HG03135 (cell line): ENCODE measurements around the gene HIVEP3.

ENCODE experiments used
- ATAC-seq: cut with Tn5 transposase; IDR thresholded peaks from one replicate; pipeline ENCODE4 v1.9.1; 2021; ENCODE audit warnings: mild to moderate bottlenecking, moderate library complexity; ENCODE audit not compliant: unreplicated experiment

Gene HIVEP3

GRCh38 chr1:41481109-41481775 lies 437.5 kb downstream of the HIVEP3 start:
- no peak for ATAC-seq

- no peak for ATAC-seq
Measured at GRCh38 chr1:41480204-41481108, 438.3 kb downstream of the HIVEP3 start.

DNA sequence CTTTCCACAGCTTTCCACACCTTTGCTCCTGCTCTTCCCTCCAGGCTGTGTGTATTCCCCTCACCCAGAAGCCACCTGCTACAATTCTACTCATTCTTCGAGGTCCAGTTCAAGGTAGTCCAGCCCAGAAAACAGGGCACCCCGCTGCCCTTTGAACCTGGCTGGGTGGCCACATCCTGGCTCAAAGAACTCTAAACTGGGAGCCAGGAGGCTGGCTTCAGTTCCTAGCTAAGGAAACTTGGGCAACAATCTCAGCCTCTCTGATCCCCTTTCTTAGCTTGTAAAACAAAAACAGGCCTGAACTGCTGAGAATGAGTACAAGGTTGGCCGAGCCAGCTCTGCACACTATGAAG lies 438.9 kb downstream of the HIVEP3 start:
- ATAC-seq, result no peak

DNA sequence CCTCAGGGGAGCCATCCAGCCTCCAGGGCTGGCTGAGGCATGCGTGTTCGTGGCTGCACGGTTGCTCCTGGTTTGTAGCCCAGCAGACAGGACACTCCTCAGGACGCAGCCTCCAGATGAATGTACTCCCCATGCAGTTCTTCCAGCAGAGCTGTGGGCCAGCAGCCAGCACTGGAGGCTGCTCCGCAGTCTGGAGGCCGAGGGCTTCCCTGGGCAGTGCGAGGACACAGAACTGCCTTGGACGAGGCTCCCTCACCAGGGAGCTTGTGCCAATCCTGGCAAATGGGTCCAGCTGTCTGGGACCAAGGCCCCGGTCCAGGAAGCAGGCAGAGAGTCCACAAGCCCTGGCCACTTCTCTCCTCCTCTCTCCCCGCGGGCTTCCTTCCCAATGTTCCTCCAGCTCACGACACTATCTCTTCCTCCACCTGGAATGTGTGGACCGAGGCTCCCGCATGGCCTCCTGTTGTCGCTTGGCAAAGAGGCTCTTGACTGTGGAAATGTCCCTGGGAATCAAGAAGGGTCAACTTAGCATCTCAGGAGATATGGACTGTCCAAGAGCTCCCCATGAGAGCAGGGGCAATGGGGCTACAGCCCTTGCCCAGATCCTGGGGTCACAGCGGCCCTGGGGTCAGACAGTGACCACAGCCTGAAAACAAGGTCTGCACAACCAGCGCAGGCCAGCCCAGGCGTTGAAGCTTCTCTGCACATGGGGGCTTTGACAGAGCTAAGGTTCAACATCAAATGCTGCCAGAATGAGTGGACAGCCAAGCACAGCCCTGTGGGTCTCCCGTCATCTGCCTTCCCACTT lies 439.5 kb downstream of the HIVEP3 start:
- no peak for ATAC-seq

GRCh38 chr1:41478118-41478748 lies 440.5 kb downstream of the HIVEP3 start:
- ATAC-seq, result no peak

DNA sequence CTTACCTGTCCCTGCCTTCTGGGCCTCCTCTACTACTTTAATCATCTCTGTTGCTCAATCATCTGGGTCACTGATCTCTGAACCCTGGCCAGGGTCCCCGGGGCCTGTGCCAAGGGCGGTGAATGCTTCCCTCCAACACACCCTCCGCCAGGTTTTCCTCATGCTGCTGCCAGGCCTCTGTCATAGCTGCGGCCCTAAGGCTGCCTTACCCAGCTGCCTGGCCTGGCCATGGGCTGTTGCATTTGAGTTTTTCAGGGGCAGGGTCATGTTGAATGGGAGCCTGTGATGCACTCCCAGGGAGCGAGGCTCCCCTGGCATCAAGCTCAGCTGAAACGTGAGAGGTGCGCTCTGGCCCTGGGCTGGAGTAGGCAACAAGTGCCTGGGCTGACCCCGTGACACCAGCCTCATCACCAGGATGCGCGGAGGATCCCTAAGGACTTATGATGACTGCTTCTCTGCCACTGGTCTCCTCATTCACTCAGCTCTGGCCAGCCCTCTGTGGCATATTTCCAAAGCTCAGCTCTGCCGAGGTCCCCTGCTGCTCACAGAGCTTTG lies 441.8 kb downstream of the HIVEP3 start:
- no peak for ATAC-seq

DNA sequence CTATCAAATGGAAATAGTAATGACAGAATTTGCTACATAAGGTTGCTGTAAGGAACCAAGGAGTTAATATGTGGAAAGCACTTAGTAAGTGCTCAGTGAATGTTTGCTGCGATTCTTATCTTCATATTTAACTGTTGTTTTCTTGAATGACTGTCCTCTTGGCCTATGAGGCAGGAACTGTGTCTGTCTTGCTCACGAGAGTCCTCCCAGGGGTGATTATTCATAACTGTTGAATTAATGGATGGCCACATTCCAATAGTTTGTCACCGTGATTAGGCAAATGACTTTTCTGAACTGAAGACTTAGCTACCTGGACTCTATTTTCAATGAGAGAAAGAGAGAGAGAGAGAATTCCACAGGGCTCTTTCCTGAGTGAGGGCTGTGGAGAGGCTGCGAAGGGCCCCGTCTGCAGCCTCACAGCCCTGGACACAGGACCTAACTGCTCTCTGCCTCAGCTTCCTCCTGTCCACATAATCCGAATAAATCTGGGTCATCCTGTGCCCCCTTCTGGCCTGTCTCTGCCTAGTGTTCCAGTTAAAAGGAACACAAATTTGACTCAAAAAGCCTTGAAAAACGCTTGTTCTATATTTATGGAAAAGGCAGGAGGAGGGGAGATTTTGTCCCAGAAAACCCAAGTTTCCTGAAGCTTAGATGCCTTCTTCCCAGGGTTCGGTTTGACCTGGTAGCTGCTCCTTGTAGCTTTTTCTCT lies 442.7 kb downstream of the HIVEP3 start:
- no peak for ATAC-seq

GRCh38 chr1:41475346-41475745 lies 443.4 kb downstream of the HIVEP3 start:
- no peak for ATAC-seq

DNA sequence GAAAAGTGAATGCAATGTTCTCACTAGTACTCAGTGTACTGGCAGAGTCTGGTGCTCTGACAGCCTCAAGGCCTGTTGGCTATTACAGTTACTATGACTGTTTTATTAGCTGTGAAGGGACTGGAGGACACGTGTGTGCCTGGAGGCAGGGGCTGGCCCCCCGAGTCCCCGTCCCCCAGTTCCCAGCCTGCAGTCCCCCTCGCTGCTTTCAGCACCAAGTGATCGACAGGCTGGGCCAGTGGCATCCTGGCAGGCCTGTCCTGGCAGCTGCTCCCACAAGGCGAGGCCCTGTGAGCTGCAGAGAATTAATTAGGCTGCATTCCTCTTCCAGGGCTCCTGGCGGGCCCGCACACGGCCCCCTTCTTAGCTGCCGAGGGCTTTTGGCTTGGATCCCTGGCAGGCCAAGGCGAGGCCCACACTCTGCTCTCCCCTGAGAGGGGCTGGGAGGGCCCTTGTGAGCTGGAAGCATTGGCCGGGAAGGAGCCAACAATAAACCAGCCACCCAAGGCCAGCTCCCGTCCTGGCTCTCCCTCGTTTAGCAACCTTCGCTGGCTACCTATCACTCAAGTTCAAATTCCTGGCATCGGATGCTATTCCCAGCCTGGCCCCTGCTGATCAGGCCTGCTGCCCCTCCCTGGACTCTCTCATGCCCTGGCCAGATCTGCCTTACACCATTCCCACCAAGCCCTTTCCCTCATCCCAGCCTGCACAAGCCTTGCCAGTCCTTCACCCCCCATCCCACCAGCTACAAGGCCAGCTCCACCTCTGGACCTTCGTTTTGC lies 444.0 kb downstream of the HIVEP3 start:
- no peak for ATAC-seq

DNA sequence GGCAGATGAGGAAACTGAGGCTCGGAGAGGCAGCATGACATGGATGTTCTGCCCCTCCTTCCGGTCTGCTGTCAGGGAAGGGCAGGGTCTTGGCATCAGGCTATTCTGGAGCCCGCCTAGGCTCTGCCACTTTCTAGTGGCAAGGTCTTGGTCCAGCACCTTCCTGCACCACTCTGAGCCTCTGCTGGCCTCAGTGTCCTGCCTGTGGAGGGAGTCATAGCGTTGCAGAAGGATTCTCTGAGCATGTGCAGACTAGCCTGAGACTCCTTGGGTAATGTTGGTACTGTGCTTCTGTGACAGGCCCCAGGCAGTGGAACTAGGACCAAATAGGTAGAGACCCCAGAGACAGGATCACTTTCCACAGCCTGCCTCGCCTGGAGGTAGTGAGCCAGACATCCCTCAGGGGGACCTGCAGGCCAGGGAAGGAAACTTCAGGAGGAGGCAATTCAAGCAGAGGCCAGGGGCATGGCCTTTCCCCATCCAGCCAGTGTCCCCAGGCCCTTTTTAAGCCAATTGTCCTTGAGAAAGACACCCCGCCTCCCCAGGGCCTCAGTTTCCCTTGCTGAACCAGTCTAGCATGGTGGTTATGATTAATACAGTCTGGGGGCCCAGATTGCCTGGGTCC lies 444.9 kb downstream of the HIVEP3 start:
- no peak for ATAC-seq

DNA sequence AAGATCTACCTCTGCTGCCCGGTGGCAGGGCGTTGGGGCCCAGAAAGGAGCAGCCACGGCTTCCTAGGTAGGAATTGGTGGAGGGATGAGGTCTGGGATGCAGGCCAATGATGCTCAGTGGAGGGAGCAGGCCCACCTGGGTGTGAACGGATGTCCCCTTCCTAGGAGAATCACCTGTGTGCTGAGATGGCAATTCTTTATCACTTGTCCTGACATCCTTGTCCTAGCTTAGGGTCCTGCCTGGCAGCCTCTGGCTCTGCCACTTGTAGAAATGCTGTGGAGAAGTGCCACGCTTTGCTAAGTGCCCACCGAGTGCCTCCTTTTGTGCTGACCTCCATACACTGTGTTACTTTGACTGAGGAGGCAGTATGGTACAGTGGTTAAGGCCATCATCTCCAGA lies 447.1 kb downstream of the HIVEP3 start:
- ATAC-seq, result no peak

GRCh38 chr1:41469706-41470105 lies 449.0 kb downstream of the HIVEP3 start:
- no peak for ATAC-seq

DNA sequence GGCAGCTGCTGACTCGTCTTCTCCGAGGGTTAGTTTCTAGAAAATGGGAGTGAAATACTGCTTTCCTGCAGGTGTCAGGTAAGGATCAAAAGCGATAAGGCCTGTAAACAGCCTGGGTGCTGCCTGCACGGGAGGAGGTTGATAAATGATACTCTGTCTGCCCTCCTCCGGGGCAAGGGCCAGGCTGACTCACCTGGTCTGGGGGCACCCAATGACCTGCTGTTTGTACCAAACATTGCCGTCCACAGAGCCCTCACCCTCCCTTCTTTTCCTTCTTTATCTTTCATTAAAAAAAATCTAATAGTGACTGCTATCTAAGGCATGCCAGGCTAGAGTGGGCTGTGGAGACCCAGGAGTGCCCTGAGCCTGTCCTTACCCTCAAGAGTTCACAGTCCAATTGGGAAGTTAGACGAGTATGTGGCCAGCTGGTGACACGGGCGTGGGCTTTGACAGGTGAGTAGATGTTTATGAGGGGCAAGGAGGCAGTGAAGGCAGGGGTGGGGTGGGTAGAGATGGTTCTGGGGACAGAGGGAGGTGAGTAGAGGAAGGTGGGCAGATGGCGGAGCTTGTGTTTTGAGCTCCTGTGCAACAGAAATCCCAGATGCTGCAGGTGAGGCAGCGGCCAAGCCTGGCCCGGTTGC lies 450.5 kb downstream of the HIVEP3 start:
- no peak for ATAC-seq

DNA sequence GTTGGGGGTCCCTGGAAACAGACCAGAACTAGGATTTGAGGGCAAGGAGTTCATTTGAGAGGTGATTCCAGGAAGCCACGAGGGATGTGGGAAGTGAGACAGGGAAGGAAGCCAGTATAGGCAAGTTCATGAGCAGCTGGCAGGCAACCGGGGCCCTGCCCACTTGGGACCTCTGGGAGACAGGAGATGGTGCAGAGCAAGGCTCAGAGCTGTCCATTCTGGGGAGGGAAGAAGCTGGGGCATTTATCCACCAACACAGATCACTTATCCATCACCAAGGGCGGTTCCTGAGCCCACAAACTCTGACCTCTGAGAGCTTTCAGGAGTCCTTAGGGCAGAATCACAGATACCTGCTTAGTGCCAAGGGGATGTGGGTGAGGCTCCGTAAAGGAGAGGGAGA lies 451.0 kb downstream of the HIVEP3 start:
- no peak for ATAC-seq

DNA sequence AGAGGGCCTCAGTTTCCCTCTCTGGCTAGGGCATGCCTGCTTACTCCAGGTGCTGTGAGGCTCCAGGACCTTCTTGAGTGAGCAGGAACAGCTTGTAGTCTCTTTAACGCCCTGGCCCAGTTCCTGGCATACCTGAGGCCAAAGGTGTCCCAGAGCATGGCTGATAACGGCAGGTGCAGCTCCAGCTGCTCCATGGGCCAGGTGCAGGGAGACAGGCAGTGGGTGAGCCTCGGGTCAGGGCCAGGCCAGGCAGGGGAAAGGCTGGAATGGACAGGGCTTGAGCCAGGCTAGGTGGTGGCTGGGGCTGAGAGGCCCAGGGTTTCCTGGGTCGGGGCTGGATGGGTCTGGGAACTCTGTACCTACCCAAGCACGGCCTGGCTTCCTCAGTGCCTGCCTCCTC lies 452.6 kb downstream of the HIVEP3 start:
- ATAC-seq, result no peak

DNA sequence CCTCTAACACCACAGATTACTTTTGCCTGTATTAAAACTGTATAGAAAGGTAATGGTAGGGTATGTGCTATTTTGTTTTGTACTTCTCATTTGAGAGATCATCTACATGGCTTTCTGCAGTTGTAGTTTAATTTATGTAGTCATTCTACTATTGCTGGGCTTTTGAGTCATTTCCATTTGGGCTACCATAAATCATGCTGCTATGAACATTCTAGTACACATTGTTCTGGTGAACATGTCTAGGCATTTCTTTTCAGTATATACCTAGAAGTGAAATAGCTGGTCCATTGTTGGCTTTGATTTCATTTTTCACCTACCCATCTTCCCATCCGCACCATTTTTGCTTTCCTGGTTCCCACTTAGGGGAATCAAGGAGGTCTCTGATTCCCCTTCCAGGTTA lies 453.0 kb downstream of the HIVEP3 start:
- no peak for ATAC-seq

DNA sequence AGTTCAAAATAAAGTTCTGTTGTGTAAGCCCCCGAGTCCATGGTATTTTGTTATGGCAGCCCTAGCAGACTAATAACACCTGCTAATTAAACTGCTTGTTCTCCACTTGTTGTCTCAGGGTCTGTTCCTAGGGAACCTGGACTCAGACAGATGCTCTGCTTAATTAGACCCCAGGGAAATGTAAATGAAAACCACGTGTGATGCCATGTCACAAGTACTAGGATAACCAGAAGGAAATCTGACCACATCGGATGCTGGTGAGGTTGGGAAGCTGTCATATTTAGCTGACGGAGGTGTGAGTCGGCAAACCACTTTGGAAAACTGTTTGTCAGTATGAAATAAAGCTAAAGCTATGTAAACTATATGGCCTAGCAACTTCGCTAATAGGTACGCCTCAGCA lies 453.8 kb downstream of the HIVEP3 start:
- no peak for ATAC-seq

GRCh38 chr1:41463516-41463915 lies 455.2 kb downstream of the HIVEP3 start:
- no peak for ATAC-seq

GRCh38 chr1:41462680-41463004 lies 456.1 kb downstream of the HIVEP3 start:
- ATAC-seq, result no peak
